Panc1 (cell line): ENCODE results near the gene TMA7B. TPM values are rescaled to one million over a fixed set of nuclear protein-coding genes. Genes with fewer than 3 reads are reported as not detected.

Source experiments
- ATAC-seq: fragments of 200-7000 bp; cut with Tn5 transposase; 2 replicates; pipeline ENCODE4 v1.9.1; 2020; ENCODE audit warnings: mild to moderate bottlenecking, moderate library complexity
- BruUV-seq: library from RNA; stranded (reverse); fragments of 400-500 nt; replicated peaks from 2 replicates; lab custom pipeline; 2021; lab: Mats Ljungman, UMichigan
- CTCF ChIA-PET: fragments of 300-600 bp; sonication (Branson Sonifier 250); formaldehyde crosslinking; loops from one replicate; lab custom pipeline; 2022; ENCODE audit warnings: antibody characterized with exemption; lab: Charles Lee
- POLR2A ChIA-PET: fragments of 300-600 bp; sonication (Branson Sonifier 250); formaldehyde crosslinking; loops from one replicate; lab custom pipeline; 2022; ENCODE audit warnings: antibody characterized with exemption; lab: Charles Lee
- DNase-seq: peaks from one replicate; pipeline ENCODE4 v3.0.0-alpha.2; 2010; ENCODE audit warnings: low read depth, low spot score
- H3K27ac ChIP-seq: 2 replicates; pipeline ENCODE4 v1.5.1; 2011; ENCODE audit warnings: mild to moderate bottlenecking, low read length, inconsistent platforms
- H3K27me3 ChIP-seq: fragments of 200-500 bp; sonication (Bioruptor generic); 2 replicates; pipeline ENCODE4 v1.6.0; 2014; ENCODE audit warnings: low read length, inconsistent platforms; ENCODE audit not compliant: control insufficient read depth, insufficient read depth
- H3K36me3 ChIP-seq: fragments of 200-500 bp; sonication (Bioruptor generic); 2 replicates; pipeline ENCODE4 v1.5.1; 2014; ENCODE audit warnings: inconsistent platforms, mild to moderate bottlenecking, low read length, moderate library complexity; ENCODE audit not compliant: control insufficient read depth, insufficient read depth
- H3K4me1 ChIP-seq: 2 replicates; pipeline ENCODE4 v1.5.1; 2011; ENCODE audit warnings: inconsistent platforms, mild to moderate bottlenecking, low read length, moderate library complexity; ENCODE audit not compliant: control insufficient read depth, insufficient read depth
- H3K4me3 ChIP-seq, 2 experiments: 2 replicates each; pipeline ENCODE4 v1.5.1; 2011 to 2012; ENCODE audit warnings: low read depth in 2 of 2, low read length in 2 of 2, mild to moderate bottlenecking in 2 of 2, inconsistent platforms in 1 of 2, moderate library complexity in 1 of 2
- H3K9me3 ChIP-seq: fragments of 200-500 bp; sonication (Bioruptor generic); 2 replicates; pipeline ENCODE4 v1.5.1; 2014; ENCODE audit warnings: low read depth, mild to moderate bottlenecking, inconsistent platforms, low read length, moderate library complexity; ENCODE audit not compliant: control insufficient read depth, insufficient read depth
- CTCF ChIP-seq: fragments of 450-650 bp; IDR thresholded peaks from 2 replicates; pipeline ENCODE4 v1.5.1; 2017; ENCODE audit warnings: mild to moderate bottlenecking
- POLR2AphosphoS5 ChIP-seq: IDR thresholded peaks from 2 replicates; pipeline ENCODE4 v1.6.1; 2012; ENCODE audit warnings: mild to moderate bottlenecking, low read depth, low read length, moderate library complexity
- SIN3A ChIP-seq: IDR thresholded peaks from 2 replicates; pipeline ENCODE4 v1.6.1; 2012; ENCODE audit warnings: low read depth, mild to moderate bottlenecking, low read length, moderate library complexity, borderline replicate concordance; ENCODE audit not compliant: insufficient read depth
- TCF7L2 ChIP-seq: IDR thresholded peaks from 2 replicates; pipeline ENCODE4 v1.6.1; 2011; ENCODE audit warnings: mild to moderate bottlenecking, low read depth, low read length, inconsistent platforms
- in situ Hi-C: cut with HindIII; loops from 2 replicates; pipeline ENCODE4 v1.10.0; 2016; ENCODE audit warnings: low sequenced_read_pairs, low pct_unique_long_range_greater_than_20kb
- intact Hi-C: fragments of 100-400 bp; cut with micrococcal nuclease; formaldehyde crosslinking; loops from one replicate; pipeline ENCODE4 v1.10.0; 2022; ENCODE audit not compliant: unreplicated experiment
- total RNA-seq: library from RNA; stranded (reverse); gene quantifications from one replicate; pipeline ENCODE4 v1.2.1, GENCODE V29; 2021; ENCODE audit not compliant: unreplicated experiment
- TF ChIP-seq, protein P1 (sequence below), 2 experiments: IDR thresholded peaks; 2 replicates each; pipeline ENCODE4 v1.6.1; 2011 to 2012; ENCODE audit warnings: low read depth in 2 of 2, control low read depth in 1 of 2, low read length in 1 of 2, mild to moderate bottlenecking in 1 of 2, moderate library complexity in 1 of 2; ENCODE audit not compliant: insufficient read depth in 1 of 2

The TMA7B gene
- total RNA-seq, 1 experiment from 2014 or later, result not detected

GRCh38 chr22:39917776-39918495 is 42.3 kb upstream of the TMA7B start:
- CTCF ChIA-PET, result no interaction called here
- Histone ChIP-seq H3K9me3 (no peaks in the 10 kb centered on the region), H3K4me1 (no peaks in the 10 kb centered on the region), H3K4me3 (no peak overlapping the region), H3K36me3 (no peaks in the 10 kb centered on the region), H3K27ac (no peak overlapping the region), H3K27me3 (no peaks in the 10 kb centered on the region)
- intact Hi-C loops, result no loop called here
- TF ChIP-seq POLR2AphosphoS5 (no peak), CTCF (no peak), TCF7L2 (no peak), SIN3A (no peak)
- TF ChIP-seq, protein P1, sequence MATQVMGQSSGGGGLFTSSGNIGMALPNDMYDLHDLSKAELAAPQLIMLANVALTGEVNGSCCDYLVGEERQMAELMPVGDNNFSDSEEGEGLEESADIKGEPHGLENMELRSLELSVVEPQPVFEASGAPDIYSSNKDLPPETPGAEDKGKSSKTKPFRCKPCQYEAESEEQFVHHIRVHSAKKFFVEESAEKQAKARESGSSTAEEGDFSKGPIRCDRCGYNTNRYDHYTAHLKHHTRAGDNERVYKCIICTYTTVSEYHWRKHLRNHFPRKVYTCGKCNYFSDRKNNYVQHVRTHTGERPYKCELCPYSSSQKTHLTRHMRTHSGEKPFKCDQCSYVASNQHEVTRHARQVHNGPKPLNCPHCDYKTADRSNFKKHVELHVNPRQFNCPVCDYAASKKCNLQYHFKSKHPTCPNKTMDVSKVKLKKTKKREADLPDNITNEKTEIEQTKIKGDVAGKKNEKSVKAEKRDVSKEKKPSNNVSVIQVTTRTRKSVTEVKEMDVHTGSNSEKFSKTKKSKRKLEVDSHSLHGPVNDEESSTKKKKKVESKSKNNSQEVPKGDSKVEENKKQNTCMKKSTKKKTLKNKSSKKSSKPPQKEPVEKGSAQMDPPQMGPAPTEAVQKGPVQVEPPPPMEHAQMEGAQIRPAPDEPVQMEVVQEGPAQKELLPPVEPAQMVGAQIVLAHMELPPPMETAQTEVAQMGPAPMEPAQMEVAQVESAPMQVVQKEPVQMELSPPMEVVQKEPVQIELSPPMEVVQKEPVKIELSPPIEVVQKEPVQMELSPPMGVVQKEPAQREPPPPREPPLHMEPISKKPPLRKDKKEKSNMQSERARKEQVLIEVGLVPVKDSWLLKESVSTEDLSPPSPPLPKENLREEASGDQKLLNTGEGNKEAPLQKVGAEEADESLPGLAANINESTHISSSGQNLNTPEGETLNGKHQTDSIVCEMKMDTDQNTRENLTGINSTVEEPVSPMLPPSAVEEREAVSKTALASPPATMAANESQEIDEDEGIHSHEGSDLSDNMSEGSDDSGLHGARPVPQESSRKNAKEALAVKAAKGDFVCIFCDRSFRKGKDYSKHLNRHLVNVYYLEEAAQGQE (IDR thresholded peaks at IDR 0.05; ENCODE audit: insufficient read depth in 1 of 2, low read depth in 2 of 2, low read length in 1 of 2), result no peak
- in situ Hi-C loops, result no loop called here
- POLR2A ChIA-PET, result interaction anchor here (0.6 kb wide), 1 partner anchor 374 kb away, joined by 6 read pairs; no protein-coding TSS in a partner anchor
- BruUV-seq, result no TSS peak
- DNase-seq, result no peak
- ATAC-seq, result no peak

DNA sequence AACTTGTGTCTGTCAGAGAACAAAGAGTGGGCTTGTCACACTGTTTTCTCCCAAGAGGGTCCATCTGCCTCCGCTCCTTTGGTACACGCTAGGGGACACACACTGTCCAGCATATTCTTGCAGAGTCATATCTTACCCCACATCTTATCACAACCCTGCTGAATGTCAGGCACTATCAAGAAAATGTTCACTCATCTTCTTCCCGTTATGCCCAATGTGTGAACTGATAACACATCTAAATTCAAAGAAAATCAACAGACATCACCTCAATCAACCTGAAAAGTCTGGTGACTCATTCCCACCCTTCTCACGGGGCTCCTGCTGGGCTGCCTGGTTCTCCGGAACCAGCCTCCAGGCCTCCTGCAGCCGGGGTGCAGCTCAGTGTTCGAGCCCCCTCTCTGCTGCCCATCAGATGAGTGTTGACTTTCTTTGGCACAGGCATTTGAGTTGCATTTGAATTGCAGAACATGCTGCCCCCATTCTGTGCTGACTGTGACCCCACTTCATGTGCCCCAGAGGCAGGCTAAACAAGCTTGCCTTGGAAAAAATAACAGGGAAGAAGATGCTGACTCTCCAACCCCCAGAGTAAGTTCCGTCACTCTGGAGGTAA is 40.0 kb upstream of the TMA7B start:
- no peak overlapping the region for H3K27ac ChIP-seq
- H3K4me1 ChIP-seq, result no peaks in the 10 kb centered on the region
- H3K4me3 ChIP-seq, result no peak overlapping the region
- ChIA-PET CTCF (no interaction called here), POLR2A (interaction anchor here (0.7 kb wide), 1 partner anchor 604 kb away, joined by 5 read pairs; no protein-coding TSS in a partner anchor)
- in situ Hi-C loops (no loop called here), intact Hi-C loops (no loop called here)
- no peaks in the 10 kb centered on the region for H3K36me3 ChIP-seq
- no peaks in the 10 kb centered on the region; the same call in 1 of the 2 replicates for H3K27me3 ChIP-seq
- TF ChIP-seq POLR2AphosphoS5 (no peak), CTCF (no peak), TCF7L2 (no peak), SIN3A (no peak)
- TF ChIP-seq, protein P1 (IDR thresholded peaks at IDR 0.05; ENCODE audit: insufficient read depth in 1 of 2, low read depth in 2 of 2, low read length in 1 of 2), result no peak
- BruUV-seq, result no TSS peak
- DNase-seq, result no peak
- H3K9me3 ChIP-seq, result no peaks in the 10 kb centered on the region
- ATAC-seq, result no peak
